HL-60/S4 treated with phorbol 12-myristate 13-acetate at 8.2 ng/mL for 4 days and 3 days (cell line): ENCODE data around the gene SOX2.

Experiments used
- in situ Hi-C: fragments of 300-500 bp; cut with MboI; formaldehyde crosslinking; loops from 2 replicates; pipeline ENCODE4 v1.15.0; 2022; ENCODE audit warnings: low sequenced_read_pairs

SOX2 gene

DNA sequence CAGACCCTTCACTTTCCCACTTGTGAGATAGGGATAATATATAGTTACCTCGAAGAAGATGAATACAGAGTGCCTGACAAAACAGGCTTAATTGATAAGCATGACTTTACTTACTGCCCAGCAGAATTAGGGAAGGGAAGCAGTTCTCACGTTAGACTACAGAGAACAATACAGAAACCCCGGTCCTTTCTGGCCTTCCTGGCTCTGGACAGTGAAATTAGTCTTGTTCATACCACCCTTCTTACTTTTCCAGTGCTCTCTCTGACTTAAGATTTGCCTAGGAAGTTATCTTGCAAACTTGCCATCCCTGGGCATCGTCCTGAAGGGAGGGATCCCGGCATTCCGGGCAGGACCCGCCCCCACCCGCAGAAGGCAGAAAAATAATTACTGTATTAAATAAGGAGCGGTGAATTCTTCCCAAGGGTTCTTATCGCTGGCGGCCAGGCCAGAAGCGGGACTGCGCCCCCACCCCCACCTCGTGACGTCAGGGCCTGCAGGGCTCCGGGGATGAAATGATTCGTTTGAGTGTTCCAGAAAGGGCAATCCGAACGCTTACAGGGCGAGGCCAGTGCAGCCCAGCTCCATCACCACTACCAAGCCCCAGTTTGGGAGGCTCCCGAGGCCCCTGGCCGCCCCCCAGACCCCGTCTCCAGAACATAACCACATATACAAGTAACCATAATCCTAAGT, 8.4 kb downstream of the SOX2 start:
- in situ Hi-C loops = loop anchor here (25.0 kb wide), 1 partner anchor 967 kb away; no protein-coding TSS in a partner anchor

GRCh38 chr3:181721046-181721875, 9.5 kb downstream of the SOX2 start:
- in situ Hi-C loops = loop anchor here (25.0 kb wide), 1 partner anchor 966 kb away; no protein-coding TSS in a partner anchor

DNA sequence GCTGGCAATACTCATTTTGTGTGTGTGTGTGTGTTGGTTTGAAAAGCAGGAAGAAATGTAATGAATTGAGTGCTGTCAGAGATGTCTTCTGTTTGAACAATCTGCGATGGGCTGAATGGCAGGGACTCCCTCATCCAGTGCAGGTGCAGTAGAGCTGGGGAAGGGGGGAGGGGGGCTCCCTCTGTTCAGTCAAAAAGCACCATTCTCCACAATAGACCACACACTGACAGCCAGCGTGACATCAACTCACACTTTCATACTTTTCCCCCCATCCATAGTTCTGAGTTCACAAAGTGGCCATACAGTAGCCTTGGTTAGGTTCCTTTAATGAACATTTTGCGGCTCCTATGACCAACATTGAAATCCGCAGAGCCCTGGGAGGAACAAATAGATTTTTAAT, 10.4 kb downstream of the SOX2 start:
- in situ Hi-C loops = loop anchor here (25.0 kb wide), 1 partner anchor 965 kb away; no protein-coding TSS in a partner anchor

GRCh38 chr3:181722766-181723425, 11.2 kb downstream of the SOX2 start:
- in situ Hi-C loops = loop anchor here (25.0 kb wide), 1 partner anchor 964 kb away; no protein-coding TSS in a partner anchor

GRCh38 chr3:181723625-181724191, 12.0 kb downstream of the SOX2 start:
- in situ Hi-C loops = loop anchor here (25.0 kb wide), 1 partner anchor 964 kb away; no protein-coding TSS in a partner anchor

GRCh38 chr3:181724192-181724965, 12.7 kb downstream of the SOX2 start:
- in situ Hi-C loops = loop anchor here (25.0 kb wide), 1 partner anchor 963 kb away; no protein-coding TSS in a partner anchor

- in situ Hi-C loops = no loop called here
Measured at GRCh38 chr3:181725131-181725731, 13.5 kb downstream of the SOX2 start.

GRCh38 chr3:181725830-181726229, 14.1 kb downstream of the SOX2 start:
- in situ Hi-C loops = no loop called here

GRCh38 chr3:181726351-181727330, 14.9 kb downstream of the SOX2 start:
- in situ Hi-C loops = no loop called here

GRCh38 chr3:181727341-181728032, 15.8 kb downstream of the SOX2 start:
- in situ Hi-C loops = no loop called here

DNA sequence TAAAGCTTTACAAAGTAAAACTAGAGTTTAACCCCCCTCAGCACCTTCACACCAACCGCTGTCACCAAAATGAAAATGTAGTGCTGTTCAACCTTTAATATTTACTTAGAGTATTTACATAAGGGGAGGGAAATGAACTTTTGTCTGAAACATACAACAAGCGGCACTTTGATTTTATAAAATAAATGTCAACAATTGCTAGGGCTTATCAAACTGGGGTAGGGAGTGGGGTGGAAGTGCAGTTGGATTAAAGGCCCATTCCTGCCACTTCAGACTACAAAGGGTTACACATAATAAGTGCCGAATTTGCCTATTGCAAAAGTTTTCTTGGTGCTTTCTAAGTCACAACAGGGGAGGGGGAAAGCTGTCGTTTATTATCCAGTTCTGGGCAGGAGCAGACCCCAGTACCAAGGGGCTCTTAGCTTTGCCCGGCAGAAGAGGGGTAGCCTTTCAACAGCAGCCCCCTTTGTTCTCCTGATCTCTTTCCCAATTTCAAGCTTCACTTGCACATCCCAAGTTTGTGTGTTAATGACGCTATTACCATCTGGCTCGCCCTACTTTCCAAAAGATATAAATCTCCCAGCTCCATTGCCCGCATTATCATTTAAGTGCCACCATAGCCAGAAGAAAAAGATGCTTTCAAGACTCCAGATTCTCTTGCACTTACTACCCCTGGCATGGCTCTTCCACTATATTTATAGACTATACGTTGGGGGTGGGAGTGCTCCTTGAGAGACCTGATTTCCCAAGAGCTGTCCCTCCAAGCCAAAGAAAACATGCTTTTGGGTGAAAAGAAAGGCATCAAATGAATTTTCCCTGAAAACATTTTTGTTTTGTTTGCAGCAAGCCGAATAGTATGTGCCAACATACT, 17.0 kb downstream of the SOX2 start:
- in situ Hi-C loops = no loop called here

DNA sequence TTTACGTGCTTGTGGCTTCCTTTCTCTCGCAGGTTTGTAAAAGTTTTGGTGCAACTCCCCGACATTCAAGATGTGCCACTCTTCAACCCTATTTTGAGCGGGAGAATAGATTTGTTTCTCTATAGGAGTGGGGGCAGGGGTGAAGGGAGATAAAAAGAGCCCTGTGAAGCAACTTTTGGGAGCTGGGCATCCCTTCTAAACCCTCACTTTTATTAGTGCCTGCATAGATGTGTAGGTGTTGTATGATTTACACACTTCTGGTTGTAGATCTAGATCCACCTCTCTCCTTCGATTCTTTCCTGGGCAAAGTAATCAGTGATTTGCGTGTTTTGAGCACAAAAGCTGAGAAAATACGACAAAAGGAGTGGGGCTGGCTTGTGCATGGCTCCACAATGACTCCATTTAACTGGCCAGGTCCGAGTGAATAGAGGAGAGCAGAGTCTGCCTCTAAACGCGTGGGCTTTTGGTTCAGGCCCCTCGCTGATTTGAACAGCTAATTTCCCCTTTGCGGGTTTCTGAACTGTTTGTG, 17.7 kb downstream of the SOX2 start:
- in situ Hi-C loops = no loop called here

DNA sequence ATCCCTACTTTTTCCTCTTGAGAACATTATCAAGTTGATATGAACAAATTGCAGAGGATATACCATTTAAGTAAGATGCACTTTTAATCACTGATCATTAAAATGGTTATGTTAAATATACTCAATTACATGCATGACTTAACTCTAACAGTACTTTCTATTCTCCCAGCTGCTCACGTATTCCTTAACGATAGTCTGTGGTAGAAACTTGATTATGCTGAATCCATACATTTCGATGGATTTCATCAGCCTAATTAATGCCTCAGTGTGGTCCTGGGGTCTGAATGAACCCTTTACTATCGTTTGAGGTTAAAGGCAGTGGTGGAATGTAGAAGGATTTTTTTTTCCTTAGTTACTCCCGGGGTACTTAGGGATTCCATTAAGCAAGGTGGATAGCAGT, 18.6 kb downstream of the SOX2 start:
- in situ Hi-C loops = no loop called here

DNA sequence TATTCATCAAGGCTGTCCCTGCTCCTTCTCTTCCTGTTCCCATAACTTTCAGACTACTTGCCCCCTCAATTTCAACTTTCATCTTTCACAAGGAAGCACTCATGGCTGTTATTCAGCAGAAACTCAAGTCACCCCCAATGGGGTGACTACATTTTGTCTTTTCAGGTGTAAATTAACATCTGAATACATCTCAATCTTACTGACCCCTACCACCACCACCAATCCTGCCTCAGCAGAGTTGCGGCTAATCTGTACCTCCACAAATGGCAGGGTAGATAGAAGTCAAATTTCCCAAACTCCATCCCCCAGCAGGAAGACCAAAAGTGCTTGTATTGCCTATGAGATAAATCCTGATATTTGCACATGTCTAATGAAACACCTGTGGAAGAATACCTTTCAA, 19.2 kb downstream of the SOX2 start:
- in situ Hi-C loops = no loop called here

- in situ Hi-C loops = no loop called here
Measured at GRCh38 chr3:181735911-181736310, 24.2 kb downstream of the SOX2 start.

- in situ Hi-C loops = no loop called here
Measured at GRCh38 chr3:181738551-181738950, 26.8 kb downstream of the SOX2 start.

- in situ Hi-C loops = no loop called here
Measured at GRCh38 chr3:181739628-181740027, 27.9 kb downstream of the SOX2 start.
